GM12878 (cell line): ENCODE results near the gene ARID1A. TPM values are rescaled to one million over a fixed set of nuclear protein-coding genes. Genes with fewer than 3 reads are reported as not detected.

Source experiments
- BMI1 ChIP-seq: fragments of 450-650 bp; IDR thresholded peaks from 2 replicates; pipeline ENCODE4 v1.6.1; 2016; ENCODE audit warnings: mild to moderate bottlenecking, moderate library complexity, borderline replicate concordance
- CHD4 ChIP-seq: fragments of 200-600 bp; sonication (generic); IDR thresholded peaks from 2 replicates; pipeline ENCODE4 v1.6.1; 2016; ENCODE audit warnings: mild to moderate bottlenecking
- EP300 ChIP-seq, 2 experiments: fragments of 150-350 bp in 1 of 2; IDR thresholded peaks; 2 replicates each; pipeline ENCODE4 v1.6.1; 2011 to 2012; ENCODE audit warnings: low read depth in 2 of 2, low read length in 2 of 2, borderline replicate concordance in 1 of 2, improper control_type of control experiment in 1 of 2, inconsistent platforms in 1 of 2; ENCODE audit not compliant: control insufficient read depth in 1 of 2
- ETV6 ChIP-seq, 2 experiments: fragments of 450-650 bp in 1 of 2; IDR thresholded peaks in 1 of 2; conservative IDR thresholded peaks in 1 of 2; 2 replicates each; pipeline ENCODE4 v1.6.1; 2014; ENCODE audit warnings: antibody characterized with exemption in 1 of 2, borderline replicate concordance in 1 of 2, low read depth in 1 of 2, mild to moderate bottlenecking in 1 of 2, moderate library complexity in 1 of 2
- FOS ChIP-seq: IDR thresholded peaks from 3 replicates; pipeline ENCODE4 v1.6.1; 2011; ENCODE audit warnings: borderline replicate concordance; ENCODE audit not compliant: insufficient read length; ENCODE audit errors: extremely low read depth
- MTA2 ChIP-seq: fragments of 450-650 bp; IDR thresholded peaks from 2 replicates; pipeline ENCODE4 v1.6.1; 2016; ENCODE audit warnings: low read depth, mild to moderate bottlenecking, moderate library complexity
- NR2F1 ChIP-seq: fragments of 450-650 bp; conservative IDR thresholded peaks from 2 replicates; pipeline ENCODE4 v1.6.1; 2017; ENCODE audit warnings: mild to moderate bottlenecking
- PAX5 ChIP-seq: IDR thresholded peaks from 2 replicates; pipeline ENCODE4 v1.6.1; 2011; ENCODE audit warnings: low read depth, low read length, borderline replicate concordance
- RCOR1 ChIP-seq: conservative IDR thresholded peaks from 2 replicates; pipeline ENCODE4 v1.6.1; 2012; ENCODE audit warnings: low read depth, low read length, improper control_type of control experiment
- SMAD1 ChIP-seq: fragments of 450-650 bp; IDR thresholded peaks from 2 replicates; pipeline ENCODE4 v1.6.1; 2018; ENCODE audit warnings: mild to moderate bottlenecking, low read depth; ENCODE audit not compliant: partially characterized antibody
- SMARCA5 ChIP-seq: fragments of 450-650 bp; IDR thresholded peaks from 2 replicates; pipeline ENCODE4 v1.6.1; 2017; ENCODE audit warnings: mild to moderate bottlenecking
- SUPT20H ChIP-seq: IDR thresholded peaks from 2 replicates; pipeline ENCODE4 v1.6.1; 2011; ENCODE audit warnings: low read depth, mild to moderate bottlenecking, low read length, moderate library complexity, borderline replicate concordance; ENCODE audit not compliant: control insufficient read depth
- TARDBP ChIP-seq: IDR thresholded peaks from 2 replicates; pipeline ENCODE4 v1.6.1; 2016; ENCODE audit warnings: borderline replicate concordance
- TCF3 ChIP-seq: IDR thresholded peaks from 2 replicates; pipeline ENCODE4 v1.6.1; 2012; ENCODE audit warnings: low read depth, mild to moderate bottlenecking, low read length, borderline replicate concordance; ENCODE audit not compliant: insufficient read depth
- polyA plus RNA-seq, 11 experiments: library from polyadenylated mRNA; depleted of rRNA in 4 of 11; unstranded in 6 of 11; stranded (reverse) in 5 of 11; fragments of >200 nt; fragmentation: Nextera tagmentation in 4 of 11; fragmentation: Illumina TruSeq in 1 of 11; extraction: Ambion mirVana in 4 of 11; extraction: Trizol in 1 of 11; gene quantifications; 1 replicate in 1 of 11; 2 replicates in 10 of 11; pipeline versions ENCODE4 v1.2.1 to v1.2.3, GENCODE V29; 2011 to 2016; ENCODE audit warnings: inconsistent platforms in 2 of 11, missing spikeins in 2 of 11, low read depth in 1 of 11
- total RNA-seq, 4 experiments: library from RNA; depleted of rRNA in 3 of 4; stranded (reverse); fragments of >200 nt in 3 of 4; fragmentation: Illumina TruSeq in 1 of 4; extraction: Trizol in 1 of 4; gene quantifications; 2 replicates each; pipeline versions ENCODE4 v1.2.1 to v1.2.3, GENCODE V29; 2013 to 2021
- TF ChIP-seq, protein P1 (sequence below): fragments of 450-650 bp; formaldehyde crosslinking; IDR thresholded peaks from 2 replicates; pipeline ENCODE4 v1.4.0; 2020; ENCODE audit warnings: mild to moderate bottlenecking, moderate library complexity
- TF ChIP-seq, protein P2 (sequence below): fragments of 450-650 bp; IDR thresholded peaks from 2 replicates; pipeline ENCODE4 v1.6.1; 2016; ENCODE audit warnings: mild to moderate bottlenecking
- TF ChIP-seq, protein P3 (sequence below): fragments of 150-350 bp; IDR thresholded peaks from 2 replicates; pipeline ENCODE4 v1.6.1; 2016; ENCODE audit warnings: low read depth, low read length
- TF ChIP-seq, protein P4 (sequence below): fragments of 450-650 bp; IDR thresholded peaks from 2 replicates; pipeline ENCODE4 v1.6.1; 2017; ENCODE audit warnings: mild to moderate bottlenecking, low read depth, inconsistent platforms; ENCODE audit not compliant: poor library complexity, severe bottlenecking

Gene ARID1A
- total and polyA plus RNA-seq, 10 of the 15 experiments (the other 5 are each of a cell fraction or from before 2014, with no cell fraction given): 10.0 to 98.0 (median 23.5) TPM

DNA sequence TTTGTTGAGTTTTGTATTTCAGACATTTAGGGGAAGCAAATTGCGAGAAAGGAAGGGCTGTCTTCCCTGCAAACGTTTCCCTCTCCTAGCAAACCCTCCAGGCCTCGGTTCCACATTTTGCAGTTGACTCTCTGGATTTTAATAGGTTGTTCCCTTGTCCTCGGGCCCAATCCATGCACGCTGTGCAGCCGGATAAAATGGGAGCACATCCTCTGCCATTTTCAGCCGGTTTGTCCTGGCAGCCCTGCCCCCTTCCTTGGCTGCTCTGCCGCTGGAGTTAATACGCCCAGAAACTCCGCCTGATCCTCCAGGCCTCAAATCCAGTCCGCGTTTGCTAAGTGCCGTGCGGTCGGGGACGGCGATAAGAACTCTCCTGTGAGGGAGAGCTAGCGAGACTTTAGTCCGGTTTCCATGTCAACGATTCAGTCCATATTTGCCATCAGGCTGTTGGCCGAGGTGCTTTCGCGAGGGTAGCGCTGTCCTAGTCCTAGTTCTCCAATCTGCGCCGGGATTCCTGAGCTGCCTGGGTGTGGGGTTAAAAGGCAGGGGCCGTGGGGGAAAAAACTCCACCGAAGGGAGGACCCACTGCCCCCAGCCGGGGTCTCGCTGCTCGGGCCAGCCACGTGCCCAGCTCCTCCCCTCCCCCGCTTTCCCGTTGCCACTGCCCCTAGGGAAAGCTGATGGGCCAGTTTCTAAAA, 2.9 kb upstream of the ARID1A start (continued):
- TF ChIP-seq MTA2 (no peak), ETV6 (conservative IDR thresholded peaks at IDR 0.05 in 1 of 2, IDR thresholded peaks at IDR 0.05 in 1 of 2; ENCODE audit: borderline replicate concordance in 1 of 2, low read depth in 1 of 2) (0 out of 4 replicates have a peak, but pooled peaks of 1 of the 2 experiments have one; percentile 44), TCF3 (peak; percentile 34; the same call in 1 of the 2 replicates), PAX5 (peak; percentile 53; the same call in 1 of the 2 replicates), SMAD1 (no peak), RCOR1 (peak; percentile 68; the same call in 1 of the 2 replicates), TARDBP (no peak), SUPT20H (no peak), FOS (no peak), EP300 (IDR thresholded peaks at IDR 0.05; ENCODE audit: borderline replicate concordance in 1 of 2, control insufficient read depth in 1 of 2, low read depth in 2 of 2, low read length in 2 of 2) (peak in 1 of 2 experiments; percentile 17; a peak in 1 of 4 replicates), NR2F1 (peak; percentile 54), BMI1 (no peak), CHD4 (no peak), SMARCA5 (peak; percentile 60; the same call in 1 of the 2 replicates)
- TF ChIP-seq, protein P1, sequence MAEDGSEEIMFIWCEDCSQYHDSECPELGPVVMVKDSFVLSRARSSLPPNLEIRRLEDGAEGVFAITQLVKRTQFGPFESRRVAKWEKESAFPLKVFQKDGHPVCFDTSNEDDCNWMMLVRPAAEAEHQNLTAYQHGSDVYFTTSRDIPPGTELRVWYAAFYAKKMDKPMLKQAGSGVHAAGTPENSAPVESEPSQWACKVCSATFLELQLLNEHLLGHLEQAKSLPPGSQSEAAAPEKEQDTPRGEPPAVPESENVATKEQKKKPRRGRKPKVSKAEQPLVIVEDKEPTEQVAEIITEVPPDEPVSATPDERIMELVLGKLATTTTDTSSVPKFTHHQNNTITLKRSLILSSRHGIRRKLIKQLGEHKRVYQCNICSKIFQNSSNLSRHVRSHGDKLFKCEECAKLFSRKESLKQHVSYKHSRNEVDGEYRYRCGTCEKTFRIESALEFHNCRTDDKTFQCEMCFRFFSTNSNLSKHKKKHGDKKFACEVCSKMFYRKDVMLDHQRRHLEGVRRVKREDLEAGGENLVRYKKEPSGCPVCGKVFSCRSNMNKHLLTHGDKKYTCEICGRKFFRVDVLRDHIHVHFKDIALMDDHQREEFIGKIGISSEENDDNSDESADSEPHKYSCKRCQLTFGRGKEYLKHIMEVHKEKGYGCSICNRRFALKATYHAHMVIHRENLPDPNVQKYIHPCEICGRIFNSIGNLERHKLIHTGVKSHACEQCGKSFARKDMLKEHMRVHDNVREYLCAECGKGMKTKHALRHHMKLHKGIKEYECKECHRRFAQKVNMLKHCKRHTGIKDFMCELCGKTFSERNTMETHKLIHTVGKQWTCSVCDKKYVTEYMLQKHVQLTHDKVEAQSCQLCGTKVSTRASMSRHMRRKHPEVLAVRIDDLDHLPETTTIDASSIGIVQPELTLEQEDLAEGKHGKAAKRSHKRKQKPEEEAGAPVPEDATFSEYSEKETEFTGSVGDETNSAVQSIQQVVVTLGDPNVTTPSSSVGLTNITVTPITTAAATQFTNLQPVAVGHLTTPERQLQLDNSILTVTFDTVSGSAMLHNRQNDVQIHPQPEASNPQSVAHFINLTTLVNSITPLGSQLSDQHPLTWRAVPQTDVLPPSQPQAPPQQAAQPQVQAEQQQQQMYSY (CRISPR knock-in tag): no peak
- TF ChIP-seq, protein P2, sequence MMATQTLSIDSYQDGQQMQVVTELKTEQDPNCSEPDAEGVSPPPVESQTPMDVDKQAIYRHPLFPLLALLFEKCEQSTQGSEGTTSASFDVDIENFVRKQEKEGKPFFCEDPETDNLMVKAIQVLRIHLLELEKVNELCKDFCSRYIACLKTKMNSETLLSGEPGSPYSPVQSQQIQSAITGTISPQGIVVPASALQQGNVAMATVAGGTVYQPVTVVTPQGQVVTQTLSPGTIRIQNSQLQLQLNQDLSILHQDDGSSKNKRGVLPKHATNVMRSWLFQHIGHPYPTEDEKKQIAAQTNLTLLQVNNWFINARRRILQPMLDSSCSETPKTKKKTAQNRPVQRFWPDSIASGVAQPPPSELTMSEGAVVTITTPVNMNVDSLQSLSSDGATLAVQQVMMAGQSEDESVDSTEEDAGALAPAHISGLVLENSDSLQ: peak; percentile 68
- TF ChIP-seq, protein P3, sequence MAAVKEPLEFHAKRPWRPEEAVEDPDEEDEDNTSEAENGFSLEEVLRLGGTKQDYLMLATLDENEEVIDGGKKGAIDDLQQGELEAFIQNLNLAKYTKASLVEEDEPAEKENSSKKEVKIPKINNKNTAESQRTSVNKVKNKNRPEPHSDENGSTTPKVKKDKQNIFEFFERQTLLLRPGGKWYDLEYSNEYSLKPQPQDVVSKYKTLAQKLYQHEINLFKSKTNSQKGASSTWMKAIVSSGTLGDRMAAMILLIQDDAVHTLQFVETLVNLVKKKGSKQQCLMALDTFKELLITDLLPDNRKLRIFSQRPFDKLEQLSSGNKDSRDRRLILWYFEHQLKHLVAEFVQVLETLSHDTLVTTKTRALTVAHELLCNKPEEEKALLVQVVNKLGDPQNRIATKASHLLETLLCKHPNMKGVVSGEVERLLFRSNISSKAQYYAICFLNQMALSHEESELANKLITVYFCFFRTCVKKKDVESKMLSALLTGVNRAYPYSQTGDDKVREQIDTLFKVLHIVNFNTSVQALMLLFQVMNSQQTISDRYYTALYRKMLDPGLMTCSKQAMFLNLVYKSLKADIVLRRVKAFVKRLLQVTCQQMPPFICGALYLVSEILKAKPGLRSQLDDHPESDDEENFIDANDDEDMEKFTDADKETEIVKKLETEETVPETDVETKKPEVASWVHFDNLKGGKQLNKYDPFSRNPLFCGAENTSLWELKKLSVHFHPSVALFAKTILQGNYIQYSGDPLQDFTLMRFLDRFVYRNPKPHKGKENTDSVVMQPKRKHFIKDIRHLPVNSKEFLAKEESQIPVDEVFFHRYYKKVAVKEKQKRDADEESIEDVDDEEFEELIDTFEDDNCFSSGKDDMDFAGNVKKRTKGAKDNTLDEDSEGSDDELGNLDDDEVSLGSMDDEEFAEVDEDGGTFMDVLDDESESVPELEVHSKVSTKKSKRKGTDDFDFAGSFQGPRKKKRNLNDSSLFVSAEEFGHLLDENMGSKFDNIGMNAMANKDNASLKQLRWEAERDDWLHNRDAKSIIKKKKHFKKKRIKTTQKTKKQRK: no peak
- TF ChIP-seq, protein P4, sequence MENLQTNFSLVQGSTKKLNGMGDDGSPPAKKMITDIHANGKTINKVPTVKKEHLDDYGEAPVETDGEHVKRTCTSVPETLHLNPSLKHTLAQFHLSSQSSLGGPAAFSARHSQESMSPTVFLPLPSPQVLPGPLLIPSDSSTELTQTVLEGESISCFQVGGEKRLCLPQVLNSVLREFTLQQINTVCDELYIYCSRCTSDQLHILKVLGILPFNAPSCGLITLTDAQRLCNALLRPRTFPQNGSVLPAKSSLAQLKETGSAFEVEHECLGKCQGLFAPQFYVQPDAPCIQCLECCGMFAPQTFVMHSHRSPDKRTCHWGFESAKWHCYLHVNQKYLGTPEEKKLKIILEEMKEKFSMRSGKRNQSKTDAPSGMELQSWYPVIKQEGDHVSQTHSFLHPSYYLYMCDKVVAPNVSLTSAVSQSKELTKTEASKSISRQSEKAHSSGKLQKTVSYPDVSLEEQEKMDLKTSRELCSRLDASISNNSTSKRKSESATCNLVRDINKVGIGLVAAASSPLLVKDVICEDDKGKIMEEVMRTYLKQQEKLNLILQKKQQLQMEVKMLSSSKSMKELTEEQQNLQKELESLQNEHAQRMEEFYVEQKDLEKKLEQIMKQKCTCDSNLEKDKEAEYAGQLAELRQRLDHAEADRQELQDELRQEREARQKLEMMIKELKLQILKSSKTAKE: no peak
